RPMI7951 (cell line): Measurements from ENCODE around the gene CBARP. TPM values are rescaled to one million over a fixed set of nuclear protein-coding genes. Genes with fewer than 3 reads are reported as not detected.
"Not testable (repeated sequence)": the region's sequence is repeated elsewhere in the genome, so short reads cannot be mapped to it uniquely, and the experiment has no call there.

ENCODE experiments used
- DNase-seq: peaks from one replicate; pipeline ENCODE4 v3.0.0-alpha.2; 2012; ENCODE audit warnings: low read depth
- total RNA-seq: library from RNA; depleted of rRNA; stranded (reverse); fragments of >200 nt; shearing (Covaris generic); gene quantifications from 2 replicates; pipeline ENCODE4 v1.2.3, GENCODE V29; 2014; rRNA removed

Gene CBARP
- total RNA-seq, 1 experiment from 2014 or later = 0.48 TPM

DNA sequence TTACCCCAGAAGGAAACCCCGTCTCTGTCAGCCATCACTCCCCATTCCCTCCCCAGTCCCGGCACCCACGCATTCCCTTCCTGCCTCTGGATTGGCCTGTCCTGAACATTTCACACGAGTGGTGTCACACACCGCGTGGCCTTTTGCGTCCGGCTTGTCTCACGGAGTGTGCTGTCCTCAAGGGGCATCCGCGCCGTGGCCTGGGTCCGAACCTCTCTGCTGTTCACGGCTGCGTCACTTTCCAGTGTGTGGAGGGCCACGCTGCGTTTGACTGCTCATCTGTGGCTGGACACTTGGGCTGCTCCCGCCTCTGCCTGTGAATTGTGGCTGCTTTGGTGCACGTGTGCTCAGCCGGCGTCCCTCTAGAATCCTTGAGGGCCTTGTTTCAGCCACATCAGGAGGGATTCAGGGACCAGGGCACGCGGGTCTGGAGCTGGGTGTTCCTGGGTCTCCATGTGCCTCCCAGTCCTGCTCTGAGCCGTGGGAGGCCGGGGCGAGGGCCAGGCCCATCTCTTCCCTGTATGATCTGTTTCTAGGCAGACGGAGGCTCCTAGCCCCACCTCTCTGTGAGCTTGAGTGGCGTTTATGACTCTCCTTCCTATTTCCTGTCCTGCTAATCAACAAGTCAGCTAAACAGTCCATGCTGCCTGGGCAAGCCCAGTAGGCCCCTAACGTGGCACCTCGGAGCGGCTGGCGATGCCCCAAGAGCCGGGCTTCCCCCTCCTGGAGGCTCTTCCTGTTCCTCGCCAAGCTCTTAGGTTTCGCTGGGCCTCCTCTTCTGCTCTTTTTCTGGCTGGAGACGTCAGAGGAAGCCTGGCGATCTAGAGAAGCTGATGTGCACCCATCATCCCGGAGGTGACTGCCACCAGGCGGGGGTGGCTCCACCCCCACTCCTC lies 24.2 kb downstream of the CBARP start:
- DNase-seq = peak; percentile 45

DNA sequence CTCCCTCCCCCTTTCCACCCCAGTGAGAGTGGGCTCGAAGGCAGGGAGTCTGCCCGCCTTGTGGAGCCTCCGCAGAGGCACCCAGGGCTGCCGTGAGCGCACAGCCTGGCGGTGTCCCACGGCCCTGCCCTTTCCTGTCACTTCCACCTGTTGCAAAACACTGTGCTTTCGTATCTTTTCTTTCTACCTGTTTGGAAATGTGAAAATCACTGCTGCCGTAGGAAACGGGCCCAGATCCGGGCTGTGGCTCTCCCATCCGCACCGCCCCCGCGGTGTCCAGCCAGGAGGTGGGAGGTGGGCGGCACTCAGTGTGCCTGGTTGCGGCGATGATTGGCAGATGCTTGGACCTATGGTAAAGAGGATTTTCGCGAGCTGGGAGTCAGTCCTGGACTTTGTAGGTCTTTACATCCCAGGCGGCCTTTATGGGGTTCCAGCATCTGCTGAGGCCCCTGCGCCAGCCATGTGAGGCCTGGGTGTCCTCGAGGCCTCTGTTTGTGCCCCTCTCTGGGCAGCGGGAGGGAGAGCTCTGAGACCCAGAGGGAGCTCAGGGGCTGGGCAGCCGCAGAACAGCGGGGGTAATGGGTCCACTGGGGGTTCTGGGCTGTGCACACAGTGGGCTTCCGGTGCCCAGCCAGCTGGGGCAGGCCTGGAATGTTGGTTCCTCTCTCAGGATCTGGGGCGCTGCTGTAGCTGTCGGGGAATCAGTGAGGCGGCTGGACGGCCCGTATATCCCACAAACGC lies 26.1 kb downstream of the CBARP start:
- DNase-seq = no peak

DNA sequence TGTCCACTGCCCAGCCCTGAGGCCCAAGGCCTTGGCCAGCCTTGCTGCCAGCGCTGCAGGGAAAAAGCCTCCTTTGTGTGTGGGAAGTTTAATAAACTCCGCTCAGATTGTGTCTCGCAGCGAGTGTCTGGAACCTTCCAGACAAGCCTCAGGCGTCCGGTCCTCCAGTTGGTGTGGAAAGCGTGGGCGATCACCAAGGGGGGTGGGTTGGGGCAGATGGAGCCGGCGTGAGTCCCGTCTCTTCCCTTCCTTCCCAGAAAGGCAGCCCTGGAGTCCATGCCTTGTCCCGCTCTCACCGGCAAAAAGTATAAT lies 27.6 kb downstream of the CBARP start:
- no peak for DNase-seq

DNA sequence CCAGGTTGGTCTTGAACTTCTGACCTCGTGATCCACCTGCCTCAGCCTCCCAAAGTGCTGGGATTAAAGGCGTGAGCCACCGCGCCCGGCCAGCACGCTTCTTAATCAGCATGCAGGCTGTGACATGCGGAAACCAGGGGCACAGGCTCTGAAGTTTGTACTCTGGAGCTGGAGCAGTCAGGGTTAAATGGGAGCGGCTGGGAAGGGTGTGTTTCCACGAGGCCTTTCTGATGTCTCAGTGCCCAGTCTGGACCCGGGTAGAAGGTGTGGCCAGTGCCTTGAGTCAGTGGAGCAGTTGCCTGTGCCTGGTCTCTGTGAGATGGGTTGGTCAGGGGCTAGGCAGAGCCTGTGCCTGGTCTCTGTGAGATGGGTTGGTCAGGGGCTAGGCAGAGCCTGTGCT lies 29.0 kb downstream of the CBARP start:
- not testable (repeated sequence) for DNase-seq

DNA sequence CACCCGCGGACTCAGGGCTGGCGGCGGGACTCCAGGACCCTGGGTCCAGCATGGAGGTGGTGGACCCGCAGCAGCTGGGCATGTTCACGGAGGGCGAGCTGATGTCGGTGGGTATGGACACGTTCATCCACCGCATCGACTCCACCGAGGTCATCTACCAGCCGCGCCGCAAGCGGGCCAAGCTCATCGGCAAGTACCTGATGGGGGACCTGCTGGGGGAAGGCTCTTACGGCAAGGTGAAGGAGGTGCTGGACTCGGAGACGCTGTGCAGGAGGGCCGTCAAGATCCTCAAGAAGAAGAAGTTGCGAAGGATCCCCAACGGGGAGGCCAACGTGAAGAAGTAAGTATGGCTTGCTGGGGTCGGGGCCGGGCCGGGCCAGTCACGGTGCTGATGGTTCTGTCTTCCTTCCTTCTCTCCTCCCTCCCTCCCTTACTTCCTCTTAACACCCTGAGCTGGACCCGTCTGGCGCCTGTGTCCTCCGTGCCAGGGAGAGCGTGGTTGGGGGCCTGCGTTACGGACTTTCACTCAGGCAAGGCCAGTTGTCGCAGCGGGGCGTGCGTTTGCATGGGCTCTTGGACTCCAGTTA lies 30.8 kb downstream of the CBARP start:
- no peak for DNase-seq

DNA sequence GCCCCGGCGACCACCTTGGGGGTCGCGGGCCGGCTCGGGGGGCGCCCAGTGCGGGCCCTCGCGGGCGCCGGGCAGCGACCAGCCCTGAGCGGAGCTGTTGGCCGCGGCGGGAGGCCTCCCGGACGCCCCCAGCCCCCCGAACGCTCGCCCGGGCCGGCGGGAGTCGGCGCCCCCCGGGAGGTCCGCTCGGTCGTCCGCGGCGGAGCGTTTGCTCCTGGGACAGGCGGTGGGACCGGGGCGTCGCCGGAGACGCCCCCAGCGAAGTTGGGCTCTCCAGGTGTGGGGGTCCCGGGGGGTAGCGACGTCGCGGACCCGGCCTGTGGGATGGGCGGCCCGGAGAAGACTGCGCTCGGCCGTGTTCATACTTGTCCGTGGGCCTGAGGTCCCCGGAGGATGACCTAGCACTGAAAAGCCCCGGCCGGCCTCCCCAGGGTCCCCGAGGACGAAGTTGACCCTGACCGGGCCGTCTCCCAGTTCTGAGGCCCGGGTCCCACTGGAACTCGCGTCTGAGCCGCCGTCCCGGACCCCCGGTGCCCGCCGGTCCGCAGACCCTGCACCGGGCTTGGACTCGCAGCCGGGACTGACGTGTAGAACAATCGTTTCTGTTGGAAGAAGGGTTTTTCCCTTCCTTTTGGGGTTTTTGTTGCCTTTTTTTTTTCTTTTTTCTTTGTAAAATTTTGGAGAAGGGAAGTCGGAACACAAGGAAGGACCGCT lies 31.5 kb downstream of the CBARP start:
- no peak for DNase-seq

DNA sequence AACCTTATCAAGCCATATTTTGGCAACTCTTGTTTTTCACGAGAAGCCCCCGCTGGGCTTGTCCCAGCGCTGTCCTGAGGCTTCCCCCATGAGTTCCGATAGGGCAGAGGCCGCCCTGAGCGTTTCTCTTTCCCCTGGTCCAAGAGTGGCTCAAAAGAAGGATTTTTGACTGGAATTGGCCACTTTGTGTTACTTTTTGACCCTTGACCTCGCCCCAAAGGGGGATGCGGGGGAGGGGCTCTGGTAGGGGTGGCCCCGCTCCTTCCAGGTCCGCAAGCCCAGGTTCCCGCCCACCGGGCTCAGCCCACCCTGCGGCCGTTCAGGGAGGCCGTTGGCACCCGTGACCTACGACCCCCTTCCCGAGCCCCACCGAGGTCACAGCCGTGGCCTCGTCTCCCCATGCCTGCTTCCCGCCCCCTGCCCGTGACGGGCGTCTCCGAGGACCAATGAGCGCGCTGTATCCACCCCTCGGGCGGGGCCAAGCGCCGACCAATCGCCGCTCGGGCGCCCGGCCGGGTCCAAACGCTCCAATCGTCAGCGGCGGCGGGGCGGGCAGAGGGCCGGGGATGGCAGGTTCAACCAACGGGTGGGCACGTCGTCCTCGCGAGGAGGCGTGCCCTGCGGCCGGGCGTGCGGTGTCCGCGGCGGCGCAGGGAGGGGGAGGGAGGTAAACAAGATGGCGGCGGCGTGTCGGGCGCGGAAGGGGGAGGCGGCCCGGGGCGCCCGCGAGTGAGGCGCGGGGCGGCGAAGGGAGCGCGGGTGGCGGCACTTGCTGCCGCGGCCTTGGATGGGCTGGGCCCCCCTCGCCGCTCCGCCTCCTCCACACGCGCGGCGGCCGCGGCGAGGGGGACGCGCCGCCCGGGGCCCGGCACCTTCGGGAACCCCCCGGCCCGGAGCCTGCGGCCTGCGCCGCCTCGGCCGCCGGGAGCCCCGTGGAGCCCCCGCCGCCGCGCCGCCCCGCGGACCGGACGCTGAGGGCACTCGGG lies 32.4 kb downstream of the CBARP start, which contains the start of gene STK11:
Gene STK11, plus strand, starts transcription at position 665 of the 986 bp plus-strand sequence. CDS start 1,136 bp downstream, outside the sequence.
- DNase-seq = peak; percentile 97

DNA sequence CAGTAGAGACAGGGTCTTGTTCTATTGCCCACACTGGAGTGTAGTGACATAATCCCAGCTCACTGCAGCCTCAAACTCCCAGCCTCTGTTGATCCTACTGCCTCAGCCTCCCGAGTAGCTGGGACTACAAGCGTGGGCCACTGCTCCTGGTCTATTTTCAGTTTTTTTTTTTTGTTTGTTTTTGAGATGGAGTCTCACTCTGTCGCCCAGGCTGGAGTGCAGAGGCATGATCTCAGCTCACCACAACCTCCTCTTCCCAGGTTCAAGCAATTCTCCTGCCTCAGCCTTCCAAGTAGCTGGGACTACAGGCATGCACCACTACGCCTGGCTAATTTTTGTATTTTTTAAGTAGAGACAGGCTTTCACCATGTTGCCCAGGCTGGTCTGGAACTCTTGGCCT lies 37.2 kb downstream of the CBARP start:
- not testable (repeated sequence) for DNase-seq

DNA sequence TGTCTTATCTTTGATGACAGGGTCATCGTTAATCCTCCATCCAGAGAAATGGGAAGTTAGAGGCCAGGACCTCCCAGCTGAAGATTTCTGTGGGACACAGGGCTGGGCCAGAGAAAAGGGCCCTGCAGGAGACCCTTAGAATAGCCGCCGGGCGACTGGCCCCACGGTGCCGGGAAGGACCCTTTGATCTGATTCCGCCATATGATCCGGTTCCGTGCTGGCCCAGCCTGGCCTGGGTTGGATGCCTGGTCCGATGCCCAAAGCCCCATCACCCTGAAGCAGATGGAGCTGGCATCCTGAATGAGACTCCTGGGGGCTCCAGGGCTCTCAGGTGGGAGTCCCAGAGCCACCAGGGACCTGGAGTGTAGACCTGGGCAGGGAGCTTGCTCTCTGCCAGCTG lies 38.3 kb downstream of the CBARP start:
- DNase-seq = no peak

DNA sequence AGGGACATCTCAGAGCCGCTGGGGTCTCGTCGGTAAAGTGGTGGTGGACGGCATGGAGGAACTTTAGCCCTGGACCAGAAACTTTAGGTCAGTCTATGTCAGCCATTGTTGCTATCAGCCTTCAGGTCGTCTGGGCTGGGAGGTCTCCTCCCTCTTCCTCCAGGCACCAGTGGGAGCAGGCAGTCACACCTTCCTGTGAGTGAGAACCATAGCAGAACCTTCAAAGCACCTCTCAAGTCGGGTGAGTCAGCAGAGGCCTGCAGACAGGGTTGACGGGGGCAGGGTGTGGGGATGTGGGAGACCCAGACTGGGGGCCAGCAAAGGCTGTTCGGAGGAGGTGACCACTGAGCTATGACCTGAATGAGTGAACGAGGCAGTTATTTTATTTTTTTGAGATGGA lies 48.4 kb downstream of the CBARP start:
- no peak for DNase-seq

DNA sequence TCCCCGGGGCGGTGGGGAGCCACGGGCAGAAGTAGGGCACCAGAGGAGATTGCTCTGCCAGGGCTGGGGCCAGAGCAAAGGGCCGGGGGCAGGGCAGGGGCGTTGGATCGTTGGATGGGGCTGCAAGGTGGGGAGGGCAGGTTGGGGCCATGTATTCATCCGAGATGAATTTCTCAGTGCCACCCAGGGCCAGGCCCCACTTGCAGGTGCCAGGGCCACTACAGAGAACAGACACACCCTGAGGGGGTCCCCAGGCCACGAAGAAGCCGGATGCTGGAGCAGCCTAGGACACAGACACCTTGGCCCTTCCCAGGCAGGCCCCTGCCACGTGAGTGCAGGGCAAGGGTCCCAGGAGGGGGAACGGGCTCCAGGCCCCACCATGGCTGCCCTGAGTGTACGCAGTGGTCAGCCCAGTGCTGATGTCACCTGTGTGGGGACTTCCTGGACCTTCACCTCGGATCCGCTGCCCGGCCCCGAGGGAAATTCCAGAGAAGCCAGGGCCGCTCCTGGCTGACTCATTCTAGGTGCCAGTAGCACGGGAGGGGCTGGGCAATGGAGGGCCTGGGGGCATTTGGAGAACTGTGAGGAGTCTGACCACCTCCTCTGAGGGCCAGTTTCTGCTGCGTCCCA lies 54.1 kb downstream of the CBARP start:
- peak; percentile 89 for DNase-seq

DNA sequence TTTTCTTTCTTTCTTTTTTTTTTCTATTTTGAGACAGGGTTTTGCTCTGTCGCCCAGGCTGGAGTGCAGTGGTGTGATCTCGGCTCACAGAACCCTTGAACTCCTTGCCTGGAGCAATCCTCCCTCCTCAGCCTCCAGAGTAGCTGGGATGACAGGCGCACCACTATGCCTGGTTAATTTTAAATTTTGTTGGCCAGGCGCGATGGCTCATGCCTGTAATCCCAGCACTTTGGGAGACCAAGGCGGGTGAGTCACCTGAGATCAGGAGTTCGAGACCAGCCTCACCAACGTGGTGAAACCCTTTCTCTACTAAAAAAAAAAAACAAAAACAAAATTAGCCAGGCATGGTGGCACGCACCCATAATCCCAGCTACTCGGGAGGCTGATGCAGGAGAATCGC lies 55.1 kb downstream of the CBARP start:
- DNase-seq = no peak

DNA sequence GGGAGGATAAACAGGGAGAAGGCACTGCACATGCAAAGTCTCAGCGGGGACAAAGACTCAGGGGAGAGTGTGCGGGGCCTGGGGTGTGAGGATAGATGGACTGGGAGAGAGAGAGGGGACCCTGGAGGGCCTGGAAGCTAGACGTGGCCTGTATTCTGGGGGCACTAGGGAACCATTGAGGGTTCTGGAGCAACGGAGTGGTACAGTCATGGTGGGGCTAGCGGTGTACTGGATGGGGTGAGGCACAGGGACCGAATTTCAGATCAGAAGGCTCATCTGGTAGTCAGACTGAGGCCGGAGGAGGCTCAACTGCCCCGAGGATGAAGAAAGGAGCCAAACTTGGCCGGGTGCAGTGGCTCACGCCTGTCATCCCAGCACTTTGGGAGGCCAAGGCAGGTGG lies 55.7 kb downstream of the CBARP start:
- DNase-seq = no peak

DNA sequence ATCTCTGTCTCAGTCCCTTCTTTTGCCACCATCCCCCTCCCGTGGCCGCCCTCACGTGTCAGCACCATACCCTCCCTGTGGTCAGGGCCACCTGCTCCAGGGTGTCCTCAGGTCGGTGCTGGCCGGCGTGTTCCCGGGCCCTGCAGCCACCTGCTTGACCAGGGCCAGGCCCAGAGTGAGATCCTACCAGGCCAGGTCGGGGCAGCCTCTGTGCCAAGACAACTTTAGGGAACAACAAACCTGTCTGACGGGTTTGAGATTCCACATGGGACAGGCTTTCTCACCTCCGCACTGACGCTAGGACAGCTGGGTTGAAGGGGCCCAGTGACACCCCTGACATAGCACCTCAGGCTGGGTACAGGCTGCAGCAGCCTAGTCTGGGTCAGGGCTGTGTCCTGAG lies 56.2 kb downstream of the CBARP start:
- no peak for DNase-seq

Other genes starting within 250 kb of the CBARP start
- gene GRIN3B, start 237.6 kb downstream of the CBARP start, total RNA-seq = 0.20 and 0.24 TPM in 2 replicates
- gene TMEM259, start 216.9 kb downstream of the CBARP start, total RNA-seq = 46.9 and 58.0 TPM in 2 replicates
- gene RNU6-2, start 216.5 kb downstream of the CBARP start, total RNA-seq = not detected in 2 replicates
- 179 and 199 TPM in 2 replicates for gene CNN2, start 211.4 kb downstream of the CBARP start, total RNA-seq
- gene ABCA7, start 197.9 kb downstream of the CBARP start, total RNA-seq = 1.5 and 3.4 TPM in 2 replicates
- 0.98 and 1.3 TPM in 2 replicates for gene ARHGAP45, start 170.8 kb downstream of the CBARP start, total RNA-seq
- gene POLR2E, start 142.6 kb downstream of the CBARP start, total RNA-seq = 128 and 158 TPM in 2 replicates
- 386 and 470 TPM in 2 replicates for gene GPX4, start 134.0 kb downstream of the CBARP start, total RNA-seq
- gene SBNO2, start 63.7 kb downstream of the CBARP start, total RNA-seq = 12.1 and 16.3 TPM in 2 replicates
- 19.8 and 34.9 TPM in 2 replicates for gene STK11, start 32.2 kb downstream of the CBARP start, total RNA-seq
- gene ATP5F1D, start 3.7 kb upstream of the CBARP start, total RNA-seq = 41.8 and 78.0 TPM in 2 replicates
- gene MIDN, start 10.6 kb upstream of the CBARP start, total RNA-seq = 3.2 and 4.1 TPM in 2 replicates
- 44.2 and 66.8 TPM in 2 replicates for gene CIRBP, start 31.3 kb upstream of the CBARP start, total RNA-seq
- 57.6 and 92.0 TPM in 2 replicates for gene FAM174C, start 37.5 kb upstream of the CBARP start, total RNA-seq
- gene EFNA2, start 47.9 kb upstream of the CBARP start, total RNA-seq = not detected in 2 replicates
- 99.1 and 139 TPM in 2 replicates for gene NDUFS7, start 145.9 kb upstream of the CBARP start, total RNA-seq
- gene GAMT, start 163.5 kb upstream of the CBARP start, total RNA-seq = 15.3 and 24.9 TPM in 2 replicates
- gene DAZAP1, start 169.6 kb upstream of the CBARP start, total RNA-seq = 43.9 and 88.3 TPM in 2 replicates
- gene RPS15, start 200.4 kb upstream of the CBARP start, total RNA-seq = 1,276 and 1,680 TPM in 2 replicates
- gene APC2, start 212.1 kb upstream of the CBARP start, total RNA-seq = not detected in 2 replicates
- 25.2 and 27.1 TPM in 2 replicates for gene C19orf25, start 241.2 kb upstream of the CBARP start, total RNA-seq